NT2/D1 (cell line): ENCODE measurements around the gene PLXNC1.

ENCODE experiments used
- SUZ12 ChIP-seq: IDR thresholded peaks from 2 replicates; pipeline ENCODE4 v1.6.1; 2011; ENCODE audit not compliant: insufficient read length, insufficient read depth; ENCODE audit errors: extremely low read depth
- YY1 ChIP-seq: IDR thresholded peaks from 2 replicates; pipeline ENCODE4 v1.6.1; 2011; ENCODE audit not compliant: insufficient read length, insufficient read depth
- ZNF274 ChIP-seq: IDR thresholded peaks from 2 replicates; pipeline ENCODE4 v1.6.1; 2011; ENCODE audit warnings: mild to moderate bottlenecking, low read depth, low read length

DNA sequence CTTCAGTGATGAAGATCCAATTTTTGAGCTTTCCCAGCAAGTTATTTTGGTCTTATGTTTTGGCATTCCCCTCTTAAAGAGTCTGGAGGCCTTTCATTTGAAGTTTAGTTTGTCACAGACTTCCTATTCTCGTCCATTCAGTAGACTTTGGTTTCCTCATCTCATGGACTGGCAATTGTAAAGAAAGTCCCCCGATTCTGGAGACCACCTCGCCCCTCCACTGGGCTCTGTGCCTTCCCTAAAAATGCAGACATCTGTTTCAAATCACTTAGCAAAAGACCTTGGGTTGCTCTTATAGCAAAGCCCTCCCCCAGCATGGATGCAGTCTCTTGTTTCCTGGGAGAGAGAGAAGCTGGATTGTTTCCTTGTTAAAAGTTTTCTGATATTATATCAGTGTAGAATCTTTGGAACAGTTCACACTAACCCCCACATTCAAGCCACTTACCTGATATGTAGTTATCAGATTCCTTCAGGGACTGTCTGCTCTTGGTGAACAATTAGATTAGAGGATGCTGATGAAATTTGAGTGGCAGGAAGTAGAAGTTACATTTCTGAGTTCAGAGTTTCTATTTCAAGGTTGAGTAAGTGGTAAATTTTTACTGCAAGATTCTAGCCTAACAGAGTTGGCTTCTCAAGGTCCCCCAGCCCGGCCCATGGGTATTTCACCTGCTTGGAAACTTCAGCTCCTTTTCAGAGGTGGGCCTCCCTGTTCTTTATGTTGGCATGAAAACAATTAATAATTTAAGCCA, 56.3 kb downstream of the PLXNC1 start:
- TF ChIP-seq YY1 (no peak), ZNF274 (no peak), SUZ12 (no peak)
